GM23248 (cell line): ENCODE data around the gene DACH1. TPM values are rescaled to one million over a fixed set of nuclear protein-coding genes. Genes with fewer than 3 reads are reported as not detected.

ENCODE experiments used
- DNase-seq: peaks from one replicate; pipeline ENCODE4 v3.0.0-alpha.2; 2015
- H2AFZ ChIP-seq: fragments of 200-600 bp; sonication (generic); 2 replicates; pipeline ENCODE4 v1.6.1; 2016; ENCODE audit warnings: antibody characterized with exemption
- H3F3A ChIP-seq: fragments of 200-600 bp; sonication (generic); 2 replicates; pipeline ENCODE4 v1.6.1; 2016; ENCODE audit warnings: mild to moderate bottlenecking, antibody characterized with exemption, mixed run types; ENCODE audit not compliant: insufficient read depth
- H3K27ac ChIP-seq: fragments of 200-600 bp; sonication (generic); 2 replicates; pipeline ENCODE4 v1.5.1; 2016; ENCODE audit warnings: mild to moderate bottlenecking
- H3K27me3 ChIP-seq: fragments of 200-600 bp; sonication (generic); replicated peaks from 2 replicates; pipeline ENCODE4 v1.6.1; 2016; ENCODE audit warnings: mild to moderate bottlenecking; ENCODE audit not compliant: insufficient read depth
- H3K36me3 ChIP-seq: fragments of 200-600 bp; sonication (generic); 2 replicates; pipeline ENCODE4 v1.6.1; 2016; ENCODE audit warnings: low read depth, mild to moderate bottlenecking
- H3K4me1 ChIP-seq: fragments of 200-600 bp; sonication (generic); 2 replicates; pipeline ENCODE4 v1.6.1; 2016; ENCODE audit warnings: mild to moderate bottlenecking; ENCODE audit not compliant: insufficient read depth
- H3K4me2 ChIP-seq: fragments of 200-600 bp; sonication (generic); one replicate; pipeline ENCODE4 v1.6.1; 2016; ENCODE audit warnings: mild to moderate bottlenecking; ENCODE audit not compliant: unreplicated experiment
- H3K4me3 ChIP-seq: fragments of 200-600 bp; sonication (generic); 2 replicates; pipeline ENCODE4 v1.5.1; 2016; ENCODE audit warnings: mild to moderate bottlenecking
- H3K79me2 ChIP-seq: fragments of 200-600 bp; sonication (generic); 2 replicates; pipeline ENCODE4 v1.6.1; 2016; ENCODE audit warnings: mild to moderate bottlenecking; ENCODE audit not compliant: insufficient read depth
- H3K9ac ChIP-seq: fragments of 200-600 bp; sonication (generic); 2 replicates; pipeline ENCODE4 v1.6.1; 2016; ENCODE audit warnings: mild to moderate bottlenecking
- H3K9me2 ChIP-seq: fragments of 200-600 bp; sonication (generic); 2 replicates; pipeline ENCODE4 v1.6.1; 2016; ENCODE audit warnings: mixed run types, mild to moderate bottlenecking, moderate library complexity; ENCODE audit not compliant: insufficient read depth
- H3K9me3 ChIP-seq: fragments of 200-600 bp; sonication (generic); one replicate; pipeline ENCODE4 v1.6.1; 2017; ENCODE audit warnings: low read depth
- H4K20me1 ChIP-seq: fragments of 200-600 bp; sonication (generic); 2 replicates; pipeline ENCODE4 v1.6.0; 2016; ENCODE audit not compliant: insufficient read depth
- EZH2 ChIP-seq: fragments of 200-600 bp; sonication (generic); IDR thresholded peaks from 2 replicates; pipeline ENCODE4 v1.6.1; 2018; ENCODE audit warnings: antibody characterized with exemption, mild to moderate bottlenecking; ENCODE audit not compliant: insufficient read depth, poor library complexity, severe bottlenecking
- EZH2phosphoT487 ChIP-seq: fragments of 200-600 bp; sonication (generic); IDR thresholded peaks from 2 replicates; pipeline ENCODE4 v1.6.1; 2018; ENCODE audit warnings: antibody characterized with exemption, moderate library complexity, mild to moderate bottlenecking, low read depth; ENCODE audit not compliant: insufficient read depth
- WGBS, 2 experiments: methylation state at CpG; one replicate each; pipeline ENCODE4 v1.1.6; 2015 to 2017; ENCODE audit warnings: low lambda C conversion rate in 2 of 2, low coverage in 1 of 2; ENCODE audit errors: missing lambda C conversion rate in 2 of 2; 5-methylcytosine and 5-hydroxymethylcytosine counted together
- in situ Hi-C: fragments of 300-500 bp; cut with MboI; formaldehyde crosslinking; loops from 2 replicates; pipeline ENCODE4 v1.15.0; 2020
- polyA plus RNA-seq: library from polyadenylated mRNA; unstranded; fragments of >200 nt; fragmentation: Nextera tagmentation; extraction: Ambion mirVana; gene quantifications from 2 replicates; pipeline ENCODE4 v1.2.1, GENCODE V29; 2016
- total RNA-seq: library from RNA; depleted of rRNA; stranded (reverse); fragments of >200 nt; shearing (Covaris generic); gene quantifications from 2 replicates; pipeline ENCODE4 v1.2.3, GENCODE V29; 2014

Gene DACH1
- total and polyA plus RNA-seq, 2 experiments from 2014 or later: not detected

- Histone ChIP-seq H3K4me2 (no peak overlapping the region), H3K9me3 (no peaks in the 10 kb centered on the region), H3K79me2 (no peaks in the 10 kb centered on the region), H4K20me1 (no peaks in the 10 kb centered on the region), H2AFZ (no peak overlapping the region), H3K4me1 (no peaks in the 10 kb centered on the region), H3K9me2 (no peaks in the 10 kb centered on the region), H3K4me3 (no peak overlapping the region), H3K9ac (no peak overlapping the region), H3K27ac (no peak overlapping the region), H3K27me3 (no peaks in the 10 kb centered on the region), H3K36me3 (no peaks in the 10 kb centered on the region), H3F3A (no peaks in the 10 kb centered on the region)
- no peak for TF ChIP-seq EZH2
- no peak for TF ChIP-seq EZH2phosphoT487
- in situ Hi-C loops: no loop called here
- no peak for DNase-seq
These were observed 19.9 kb upstream of the DACH1 start for GRCh38 chr13:71886880-71887279.

GRCh38 chr13:71882120-71882519, 15.1 kb upstream of the DACH1 start:
- no peak overlapping the region for H3K4me2 ChIP-seq
- H3F3A ChIP-seq: no peaks in the 10 kb centered on the region
- no peaks in the 10 kb centered on the region for H3K9me3 ChIP-seq
- no peaks in the 10 kb centered on the region for H3K9me2 ChIP-seq
- H3K79me2 ChIP-seq: no peaks in the 10 kb centered on the region
- H4K20me1 ChIP-seq: no peaks in the 10 kb centered on the region
- no peak overlapping the region for H3K27ac ChIP-seq
- in situ Hi-C loops: no loop called here
- TF ChIP-seq EZH2phosphoT487 (no peak), EZH2 (no peak)
- no peaks in the 10 kb centered on the region for H3K4me1 ChIP-seq
- H3K9ac ChIP-seq: no peak overlapping the region
- no peak overlapping the region for H2AFZ ChIP-seq
- no peaks in the 10 kb centered on the region for H3K27me3 ChIP-seq
- H3K4me3 ChIP-seq: no peak overlapping the region
- DNase-seq: no peak
- H3K36me3 ChIP-seq: no peaks in the 10 kb centered on the region

GRCh38 chr13:71880753-71881541, 13.9 kb upstream of the DACH1 start:
- 18 to 20% methylated on average over 6 of the region's 6 CpGs for WGBS, 2 experiments
- in situ Hi-C loops: no loop called here

GRCh38 chr13:71879808-71880344, 12.9 kb upstream of the DACH1 start:
- TF ChIP-seq EZH2: no peak
- H3K36me3 ChIP-seq: no peaks in the 10 kb centered on the region

More at GRCh38 chr13:71880753-71881541, 13.9 kb upstream of the DACH1 start:
- no peaks in the 10 kb centered on the region for H3K9me3 ChIP-seq
- H3K4me3 ChIP-seq: no peak overlapping the region
- H2AFZ ChIP-seq: no peak overlapping the region
- H3K27me3 ChIP-seq: no peaks in the 10 kb centered on the region
- no peak overlapping the region for H3K9ac ChIP-seq
- H3K4me1 ChIP-seq: no peaks in the 10 kb centered on the region
- no peak for TF ChIP-seq EZH2
- no peak for TF ChIP-seq EZH2phosphoT487
- H3K36me3 ChIP-seq: no peaks in the 10 kb centered on the region
- H3K79me2 ChIP-seq: no peaks in the 10 kb centered on the region
- H4K20me1 ChIP-seq: no peaks in the 10 kb centered on the region
- DNase-seq: no peak
- H3F3A ChIP-seq: no peaks in the 10 kb centered on the region
- H3K27ac ChIP-seq: no peak overlapping the region
- H3K4me2 ChIP-seq: no peak overlapping the region
- H3K9me2 ChIP-seq: no peaks in the 10 kb centered on the region

More at GRCh38 chr13:71879808-71880344, 12.9 kb upstream of the DACH1 start:
- in situ Hi-C loops: no loop called here
- Histone ChIP-seq H4K20me1 (no peaks in the 10 kb centered on the region), H3K9ac (no peak overlapping the region), H2AFZ (no peak overlapping the region), H3K4me1 (no peaks in the 10 kb centered on the region), H3K27me3 (no peaks in the 10 kb centered on the region), H3K79me2 (no peaks in the 10 kb centered on the region), H3K4me3 (no peak overlapping the region), H3K4me2 (no peak overlapping the region), H3K9me3 (no peaks in the 10 kb centered on the region), H3K27ac (no peak overlapping the region), H3K9me2 (no peaks in the 10 kb centered on the region), H3F3A (no peaks in the 10 kb centered on the region)
- DNase-seq: no peak
- 33 to 38% methylated on average over 6 of the region's 6 CpGs for WGBS, 2 experiments
